Loucy (cell line): ENCODE results near the gene TDG.

Experiments
- H2AFZ ChIP-seq: fragments of 200-600 bp; sonication (generic); 2 replicates; pipeline ENCODE4 v1.6.0; 2016; ENCODE audit warnings: antibody characterized with exemption, mild to moderate bottlenecking, low read length, moderate library complexity
- H3F3A ChIP-seq: fragments of 200-600 bp; 2 replicates; pipeline ENCODE4 v1.6.0; 2016; ENCODE audit warnings: antibody characterized with exemption, low read depth, mild to moderate bottlenecking
- H3K27me3 ChIP-seq: fragments of 200-600 bp; sonication (generic); 2 replicates; pipeline ENCODE4 v1.6.1; 2014; ENCODE audit warnings: low read length, mild to moderate bottlenecking; ENCODE audit not compliant: insufficient read depth, poor library complexity, severe bottlenecking
- H3K36me3 ChIP-seq: fragments of 200-600 bp; sonication (generic); 2 replicates; pipeline ENCODE4 v1.6.1; 2016; ENCODE audit warnings: low read length; ENCODE audit not compliant: insufficient read depth
- H3K4me1 ChIP-seq: fragments of 200-600 bp; sonication (generic); 2 replicates; pipeline ENCODE4 v1.5.1; 2014; ENCODE audit warnings: low read length, mild to moderate bottlenecking; ENCODE audit not compliant: insufficient read depth, poor library complexity, severe bottlenecking
- H3K4me2 ChIP-seq: fragments of 200-600 bp; sonication (generic); 2 replicates; pipeline ENCODE4 v1.6.0; 2014; ENCODE audit warnings: antibody characterized with exemption, low read length, low read depth, mild to moderate bottlenecking; ENCODE audit not compliant: poor library complexity, severe bottlenecking
- H3K4me3 ChIP-seq: fragments of 200-600 bp; sonication (generic); 2 replicates; pipeline ENCODE4 v1.5.1; 2014; ENCODE audit warnings: low read length, mild to moderate bottlenecking, mixed read lengths; ENCODE audit not compliant: poor library complexity, severe bottlenecking
- H3K79me2 ChIP-seq: fragments of 200-600 bp; sonication (generic); 2 replicates; pipeline ENCODE4 v1.6.1; 2014; ENCODE audit warnings: low read length; ENCODE audit not compliant: insufficient read depth
- H3K9ac ChIP-seq: fragments of 200-600 bp; sonication (generic); 2 replicates; pipeline ENCODE4 v1.6.0; 2014; ENCODE audit warnings: mild to moderate bottlenecking, low read depth, low read length, moderate library complexity; ENCODE audit not compliant: poor library complexity, severe bottlenecking
- H3K9me2 ChIP-seq: fragments of 200-600 bp; sonication (generic); replicated peaks from 2 replicates; pipeline ENCODE4 v1.6.1; 2016; ENCODE audit warnings: low read depth, low read length, mixed read lengths
- H3K9me3 ChIP-seq: fragments of 200-600 bp; sonication (generic); 2 replicates; pipeline ENCODE4 v1.6.1; 2014; ENCODE audit warnings: mild to moderate bottlenecking, antibody characterized with exemption, low read length, low read depth; ENCODE audit not compliant: insufficient read depth
- H4K20me1 ChIP-seq: fragments of 200-600 bp; sonication (generic); 2 replicates; pipeline ENCODE4 v1.6.0; 2014; ENCODE audit warnings: antibody characterized with exemption, low read length, mild to moderate bottlenecking; ENCODE audit not compliant: insufficient read depth, poor library complexity, severe bottlenecking
- CTCF ChIP-seq: fragments of 200-600 bp; sonication (generic); conservative IDR thresholded peaks from 2 replicates; pipeline ENCODE4 v1.5.1; 2014; ENCODE audit warnings: mild to moderate bottlenecking, antibody characterized with exemption, low read length
- EZH2phosphoT487 ChIP-seq: fragments of 200-600 bp; IDR thresholded peaks from 2 replicates; pipeline ENCODE4 v1.6.1; 2018; ENCODE audit warnings: antibody characterized with exemption, mild to moderate bottlenecking, moderate library complexity, borderline replicate concordance

The TDG gene

GRCh38 chr12:103975368-103975767 is 9.7 kb downstream of the TDG start:
- H3K79me2 ChIP-seq, result peaks cover 48% of the 10 kb centered on the region
- no peaks in the 10 kb centered on the region for H3K9me3 ChIP-seq
- no peaks in the 10 kb centered on the region for H3K27me3 ChIP-seq
- peaks cover 33% of the 10 kb centered on the region for H4K20me1 ChIP-seq
- H3K4me3 ChIP-seq, result no peak overlapping the region
- H3K4me2 ChIP-seq, result no peak overlapping the region
- H3K9me2 ChIP-seq, result no peaks in the 10 kb centered on the region
- peaks cover 4% of the 10 kb centered on the region for H3K4me1 ChIP-seq
- H3F3A ChIP-seq, result no peaks in the 10 kb centered on the region
- H2AFZ ChIP-seq, result no peak overlapping the region
- H3K36me3 ChIP-seq, result peaks cover 30% of the 10 kb centered on the region; the same call in 1 of the 2 replicates
- TF ChIP-seq CTCF (no peak), EZH2phosphoT487 (no peak)
- H3K9ac ChIP-seq, result no peak overlapping the region

GRCh38 chr12:103978384-103978982 is 12.8 kb downstream of the TDG start:
- Histone ChIP-seq H2AFZ (no peak overlapping the region), H3K4me2 (no peak overlapping the region), H3K4me3 (no peak overlapping the region), H3K9me2 (no peaks in the 10 kb centered on the region), H4K20me1 (peaks cover 7% of the 10 kb centered on the region), H3K4me1 (no peaks in the 10 kb centered on the region), H3K9ac (no peak overlapping the region), H3F3A (no peaks in the 10 kb centered on the region), H3K9me3 (no peaks in the 10 kb centered on the region), H3K27me3 (no peaks in the 10 kb centered on the region), H3K79me2 (peaks cover 18% of the 10 kb centered on the region), H3K36me3 (peaks cover 59% of the 10 kb centered on the region)
- TF ChIP-seq EZH2phosphoT487, result no peak
- TF ChIP-seq CTCF, result no peak

GRCh38 chr12:103986829-103987228 is 21.2 kb downstream of the TDG start:
- no peaks in the 10 kb centered on the region for H3K4me1 ChIP-seq
- no peaks in the 10 kb centered on the region for H3K9me2 ChIP-seq
- H3K79me2 ChIP-seq, result no peaks in the 10 kb centered on the region
- no peak overlapping the region for H3K4me3 ChIP-seq
- no peaks in the 10 kb centered on the region for H3K27me3 ChIP-seq
- TF ChIP-seq EZH2phosphoT487 (no peak), CTCF (no peak)
- no peak overlapping the region for H3K4me2 ChIP-seq
- no peak overlapping the region for H2AFZ ChIP-seq
- H4K20me1 ChIP-seq, result no peaks in the 10 kb centered on the region
- peaks cover 62% of the 10 kb centered on the region for H3K36me3 ChIP-seq
- no peaks in the 10 kb centered on the region for H3F3A ChIP-seq
- no peaks in the 10 kb centered on the region for H3K9me3 ChIP-seq
- no peak overlapping the region for H3K9ac ChIP-seq
